GM19467 (cell line): ENCODE measurements around the gene ABCA13.

ENCODE experiments used
- ATAC-seq: cut with Tn5 transposase; IDR thresholded peaks from one replicate; pipeline ENCODE4 v1.9.1; 2021; ENCODE audit warnings: mild to moderate bottlenecking, moderate library complexity; ENCODE audit not compliant: unreplicated experiment

The ABCA13 gene

DNA sequence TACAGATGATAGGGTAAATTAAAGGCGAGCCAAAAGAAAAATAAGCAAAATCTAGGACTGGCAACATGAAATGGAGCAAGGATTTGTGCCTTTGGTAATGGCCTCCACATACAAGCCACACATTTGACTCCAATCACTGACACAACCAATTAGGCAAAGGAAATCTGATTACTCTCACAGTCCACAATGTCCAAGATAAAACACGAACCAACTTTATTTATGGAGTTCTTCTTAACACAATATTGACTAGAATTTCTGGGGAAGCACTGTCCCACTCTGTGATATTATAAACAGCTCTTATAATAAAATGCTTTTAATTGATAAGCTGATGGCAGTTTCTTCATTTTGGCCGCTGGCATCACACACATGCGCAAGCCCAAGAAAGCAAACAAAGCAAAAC lies 334.2 kb downstream of the ABCA13 start:
- ATAC-seq, result no peak

DNA sequence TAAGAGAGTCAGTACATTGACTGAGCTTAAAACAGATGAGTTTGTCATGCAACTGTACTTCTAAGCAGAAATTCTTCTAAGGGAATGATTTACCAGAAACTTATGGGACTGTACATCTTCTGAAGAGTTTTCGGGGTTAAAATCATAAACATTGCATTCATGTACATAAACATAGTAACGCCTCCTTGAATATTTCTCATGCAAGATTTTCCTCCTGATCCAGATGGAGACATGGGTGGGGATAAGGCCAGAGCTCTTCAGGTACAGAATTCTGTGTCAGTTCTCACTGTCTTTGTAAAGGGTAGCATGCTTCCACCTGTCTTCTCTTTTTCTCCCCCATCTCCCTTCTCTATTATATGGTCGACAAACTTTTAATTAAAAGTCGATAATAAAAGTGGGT lies 335.3 kb downstream of the ABCA13 start:
- no peak for ATAC-seq

DNA sequence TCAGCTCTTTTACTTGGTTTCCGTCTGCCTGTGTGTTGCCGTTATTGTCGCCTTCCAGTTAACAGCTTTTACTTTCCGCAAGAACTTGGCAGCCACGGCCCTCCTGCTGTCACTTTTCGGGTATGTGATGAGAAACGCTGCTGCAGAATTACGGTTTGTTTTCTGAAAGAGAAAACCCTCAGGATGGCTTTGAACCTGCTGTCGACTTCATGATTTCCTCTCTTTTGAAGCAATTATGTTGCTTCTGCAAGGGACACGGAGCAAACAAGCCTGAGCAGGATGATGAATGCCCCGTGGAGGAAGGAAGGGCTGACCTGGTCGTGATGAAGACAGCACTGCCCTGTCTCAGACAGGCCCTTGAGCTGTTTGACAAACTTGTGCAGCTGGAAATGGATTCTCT lies 339.8 kb downstream of the ABCA13 start:
- no peak for ATAC-seq

DNA sequence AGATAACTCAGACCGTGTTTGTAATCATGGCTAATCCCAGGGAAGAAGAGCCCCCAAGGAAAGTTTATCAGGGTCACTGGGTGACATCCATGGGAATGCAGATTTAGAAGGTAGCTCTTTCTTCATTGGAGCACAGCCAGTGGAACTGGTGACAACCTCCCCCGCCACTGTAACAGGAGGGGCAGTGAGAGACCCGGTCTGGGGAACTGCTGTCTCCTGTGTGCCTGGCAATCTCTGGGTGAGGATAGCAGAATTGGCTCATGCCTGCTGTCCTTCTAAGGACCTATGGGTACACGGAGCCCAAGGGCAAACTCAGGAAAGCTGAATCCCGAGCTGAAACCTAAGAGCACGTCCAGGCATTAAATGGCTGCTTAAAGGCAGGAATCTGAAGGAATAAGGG lies 341.6 kb downstream of the ABCA13 start:
- ATAC-seq, result no peak

DNA sequence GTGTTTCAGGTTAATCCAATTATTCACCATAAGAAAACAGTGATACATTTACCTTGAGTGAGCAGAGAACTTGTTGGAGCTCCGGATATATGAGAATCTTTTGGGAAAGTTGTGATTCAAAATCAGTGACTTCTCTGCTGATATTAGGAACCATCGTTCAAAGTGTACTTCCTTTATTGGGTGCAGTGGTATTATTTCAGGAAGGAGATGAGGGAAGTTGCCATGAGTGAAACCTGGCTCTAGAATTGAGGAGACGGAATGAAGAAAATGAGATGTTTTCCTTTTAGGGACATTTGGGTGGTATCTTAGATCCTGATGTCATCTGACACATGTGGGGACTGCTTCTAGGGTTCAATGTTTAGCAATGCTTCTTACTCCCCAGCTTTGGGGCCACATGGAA lies 343.9 kb downstream of the ABCA13 start:
- ATAC-seq, result no peak

DNA sequence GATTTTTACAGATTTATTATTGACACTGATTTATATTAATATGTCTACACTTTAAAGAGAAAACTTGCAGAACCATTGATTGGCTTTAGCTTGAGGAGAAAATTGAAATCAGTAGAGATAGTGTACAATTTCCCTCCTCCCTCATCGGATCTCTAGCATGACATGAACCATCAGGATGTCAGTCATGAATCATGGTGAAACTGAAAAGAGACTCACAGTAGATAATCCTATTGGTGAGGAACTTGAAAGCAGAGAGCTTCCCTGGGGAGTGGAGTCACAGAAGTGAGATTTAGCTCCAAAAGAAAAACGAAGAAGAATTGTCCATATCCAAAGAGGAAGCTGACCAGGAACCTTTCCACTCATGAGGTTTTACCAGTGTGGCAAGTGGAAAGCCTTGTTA lies 346.8 kb downstream of the ABCA13 start:
- ATAC-seq, result no peak

DNA sequence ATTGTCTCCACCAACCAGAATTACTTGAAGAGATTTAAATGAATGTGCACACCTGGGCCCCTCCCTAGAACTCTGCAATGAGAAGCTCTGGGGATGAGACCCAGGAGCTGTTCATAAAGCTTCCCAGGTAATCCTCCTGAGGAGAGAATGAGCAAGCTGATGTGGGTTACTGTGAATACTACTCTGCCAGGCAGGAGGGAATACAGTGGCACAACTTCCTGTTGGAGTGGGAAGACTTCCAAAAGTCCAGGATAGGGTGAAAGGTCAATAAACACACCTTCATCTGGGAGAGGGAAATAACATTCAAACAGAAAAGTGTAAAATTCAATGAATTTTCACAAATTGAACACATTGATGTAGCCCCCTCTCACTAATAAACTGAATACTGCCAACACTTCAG lies 351.4 kb downstream of the ABCA13 start:
- no peak for ATAC-seq

DNA sequence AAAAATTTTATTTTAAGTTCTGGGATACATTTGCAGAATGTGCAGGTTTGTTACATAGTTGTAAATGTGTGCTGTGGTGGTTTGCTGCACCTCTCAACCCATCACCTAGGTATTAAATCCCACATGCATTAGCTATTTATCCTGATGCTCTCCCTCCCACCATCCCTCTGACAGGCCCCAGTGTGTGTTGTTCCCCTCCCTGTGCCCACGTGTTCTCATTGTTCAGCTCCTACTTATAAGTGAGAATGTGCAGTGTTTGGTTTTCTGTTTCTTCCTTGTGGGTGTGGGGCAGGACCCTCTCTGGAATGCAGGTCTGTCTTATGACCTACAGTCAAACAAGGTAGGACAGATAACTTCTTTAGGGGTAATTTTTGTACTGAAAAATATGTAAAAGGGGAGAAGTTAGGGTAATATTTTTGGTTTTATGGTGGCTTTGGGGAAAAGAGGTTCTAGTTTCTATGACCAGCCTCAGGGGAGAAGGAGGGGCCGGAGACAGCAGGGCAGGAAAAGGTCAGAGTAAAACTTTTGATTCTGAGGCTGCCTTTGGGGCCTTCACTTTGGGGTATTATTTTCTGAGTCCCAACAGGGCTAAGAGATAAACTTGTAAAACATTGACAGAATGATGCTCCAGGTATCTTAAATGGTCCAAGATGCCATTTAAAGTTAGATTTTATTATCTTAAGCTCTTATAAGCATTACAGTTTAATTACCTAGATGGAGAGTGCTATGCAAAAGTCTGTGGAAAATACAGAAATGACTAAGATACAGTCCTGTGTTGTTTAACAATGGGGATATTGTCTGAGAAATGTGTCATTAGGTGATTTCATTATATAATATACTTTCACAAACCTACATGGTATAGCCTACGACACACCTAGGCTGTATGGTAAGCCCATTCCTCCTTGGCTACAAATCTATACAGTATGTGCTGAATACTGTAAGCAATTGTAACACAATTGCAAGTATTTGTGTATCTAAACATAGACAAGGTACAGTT lies 354.8 kb downstream of the ABCA13 start:
- ATAC-seq, result no peak

DNA sequence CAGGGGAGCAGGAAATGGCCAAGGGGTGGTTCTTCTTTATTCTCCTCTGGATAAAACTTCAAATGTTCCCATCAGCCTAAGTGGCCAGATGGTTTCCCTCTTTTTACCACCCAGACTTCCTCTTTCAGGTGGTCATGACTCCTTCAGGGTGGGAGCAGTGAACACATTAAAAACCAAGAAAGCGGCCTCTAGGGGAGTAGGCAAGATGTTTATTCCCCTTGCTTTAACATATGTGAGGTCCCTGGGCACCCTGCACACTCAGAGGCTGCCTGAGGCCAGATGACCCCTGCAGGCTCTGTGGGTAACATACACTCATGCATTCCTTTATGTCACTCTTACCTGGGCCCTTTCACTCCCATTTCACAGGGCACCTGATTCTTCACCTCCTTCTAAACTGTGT lies 357.4 kb downstream of the ABCA13 start:
- ATAC-seq, result no peak

DNA sequence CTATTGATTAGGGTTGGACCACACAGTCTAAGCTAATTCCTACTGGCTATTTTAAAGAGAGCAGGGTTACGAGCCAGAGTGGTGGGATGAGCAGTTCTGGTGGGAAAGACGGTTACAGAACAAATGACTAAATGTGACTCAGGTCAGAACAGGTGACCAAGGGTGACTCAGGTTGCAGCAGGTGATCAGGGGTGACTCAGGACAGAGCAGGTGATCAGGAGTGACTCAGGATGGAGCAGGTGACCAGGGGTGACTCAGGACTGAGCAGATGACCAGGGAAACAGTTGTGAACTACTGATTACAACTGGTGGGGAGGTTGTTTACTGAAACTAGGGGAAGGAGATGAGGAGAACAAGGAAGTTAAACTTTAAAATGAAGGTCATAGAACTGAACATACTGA lies 366.3 kb downstream of the ABCA13 start:
- ATAC-seq, result no peak

DNA sequence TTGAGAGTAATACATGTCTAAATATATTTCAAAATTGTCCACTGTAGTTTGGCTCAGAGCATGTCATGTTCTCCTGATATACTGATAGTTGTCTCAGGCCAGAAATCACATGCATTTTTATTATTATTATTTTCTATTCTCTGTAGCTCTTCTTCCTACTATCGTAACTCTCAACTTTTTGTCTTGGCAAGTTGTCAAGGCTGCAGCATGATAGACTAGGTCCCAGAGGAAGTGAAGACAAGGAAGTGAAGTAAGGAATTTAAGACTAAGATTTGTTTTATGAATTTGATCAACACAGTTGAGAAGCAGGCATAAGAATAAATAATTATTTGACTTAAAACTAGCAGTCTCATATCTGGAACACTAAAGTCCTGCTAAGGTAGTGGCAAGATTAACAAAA lies 369.5 kb downstream of the ABCA13 start:
- ATAC-seq, result no peak

DNA sequence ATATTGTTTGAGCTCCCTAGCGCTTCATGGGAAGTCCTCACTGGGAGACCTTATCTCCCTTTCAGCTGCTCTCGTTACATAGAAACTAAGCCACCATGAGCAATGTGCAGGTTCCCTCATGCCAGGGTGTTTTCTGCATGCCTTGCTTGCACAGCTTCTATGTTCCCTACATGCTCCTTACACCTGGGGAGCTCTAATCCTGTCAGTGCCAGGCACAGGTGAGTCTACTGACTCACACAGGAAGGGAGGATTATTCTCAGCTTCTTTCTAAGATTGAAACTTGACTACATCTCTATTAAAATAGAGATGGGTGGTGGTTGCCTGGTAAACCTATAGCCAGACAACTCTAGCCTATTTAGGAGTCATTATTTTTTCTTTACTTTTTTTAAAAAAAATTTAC lies 377.4 kb downstream of the ABCA13 start:
- no peak for ATAC-seq

DNA sequence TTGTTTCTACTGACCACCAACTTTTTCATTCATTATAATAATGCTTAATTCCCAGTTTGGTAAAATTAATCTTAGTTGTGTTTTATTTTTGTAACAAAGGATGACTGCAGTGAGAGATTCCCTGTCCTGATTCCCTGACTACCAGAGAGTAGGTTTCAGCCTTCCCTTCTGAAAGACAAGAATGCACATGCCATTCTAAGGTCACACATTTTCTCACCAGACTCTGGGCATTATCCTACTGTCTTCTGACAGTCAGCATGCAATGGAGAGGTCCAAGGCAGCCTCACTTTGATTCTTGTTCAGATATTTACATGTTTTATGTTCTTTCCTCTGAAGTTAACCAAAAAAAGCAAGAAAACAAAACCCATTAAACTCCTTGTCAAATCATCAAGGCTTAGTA lies 380.4 kb downstream of the ABCA13 start:
- ATAC-seq, result no peak

DNA sequence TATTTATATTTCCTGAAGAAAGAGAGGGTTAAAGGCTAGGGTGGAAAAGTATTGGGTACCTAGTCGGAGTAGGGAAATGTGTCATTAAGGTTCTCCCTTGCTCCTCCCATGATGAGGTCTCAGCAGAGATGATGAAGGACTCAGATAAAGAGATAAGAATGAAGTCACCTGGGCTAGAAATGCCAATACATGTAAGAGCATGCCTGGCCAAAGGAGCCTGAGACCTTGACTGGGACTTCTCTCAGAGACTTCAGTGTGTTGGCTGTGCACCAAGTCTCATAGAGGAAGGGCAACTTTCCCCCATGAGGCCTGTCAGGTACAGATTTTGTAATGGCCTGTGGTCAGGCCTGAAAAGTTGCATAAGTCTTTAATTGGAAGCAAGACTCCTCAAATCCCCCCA lies 392.1 kb downstream of the ABCA13 start:
- ATAC-seq, result no peak

DNA sequence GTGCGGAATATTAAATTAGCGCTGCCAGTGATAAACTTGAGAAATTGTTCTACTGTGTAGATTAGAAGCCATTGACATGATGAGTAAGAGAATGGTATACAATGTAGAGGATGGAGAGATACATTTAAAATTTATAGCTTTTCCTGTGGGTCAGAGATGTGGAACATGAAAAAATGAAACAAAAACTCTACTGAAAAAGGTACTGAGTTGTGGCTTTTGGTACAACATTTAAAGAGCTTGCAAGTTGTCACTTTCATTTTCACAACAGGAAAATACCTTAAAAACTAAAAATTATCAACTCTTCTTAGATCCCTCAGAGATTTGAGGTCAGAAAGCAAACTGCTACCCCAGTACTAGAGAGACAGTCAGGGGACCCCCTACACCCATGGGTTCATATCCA lies 404.3 kb downstream of the ABCA13 start:
- ATAC-seq, result no peak

DNA sequence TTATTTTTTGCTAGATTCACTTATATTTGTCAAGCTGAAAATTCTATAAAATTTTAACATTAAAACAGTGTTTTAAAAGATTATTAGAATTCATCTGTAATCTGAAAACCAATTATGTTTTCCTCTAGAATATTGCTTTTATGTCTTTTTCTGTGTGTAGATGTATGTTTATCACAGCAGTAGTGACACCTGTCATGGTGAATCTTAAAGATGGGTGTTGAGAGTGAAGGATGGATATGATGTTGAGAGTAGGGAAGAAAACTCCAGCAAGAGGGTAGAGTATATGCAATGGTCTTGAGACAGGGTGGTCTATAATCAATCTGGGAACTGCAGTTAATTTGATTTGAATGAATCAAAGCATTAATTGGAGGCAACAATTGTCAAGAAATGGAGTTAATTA lies 416.2 kb downstream of the ABCA13 start:
- ATAC-seq, result no peak

DNA sequence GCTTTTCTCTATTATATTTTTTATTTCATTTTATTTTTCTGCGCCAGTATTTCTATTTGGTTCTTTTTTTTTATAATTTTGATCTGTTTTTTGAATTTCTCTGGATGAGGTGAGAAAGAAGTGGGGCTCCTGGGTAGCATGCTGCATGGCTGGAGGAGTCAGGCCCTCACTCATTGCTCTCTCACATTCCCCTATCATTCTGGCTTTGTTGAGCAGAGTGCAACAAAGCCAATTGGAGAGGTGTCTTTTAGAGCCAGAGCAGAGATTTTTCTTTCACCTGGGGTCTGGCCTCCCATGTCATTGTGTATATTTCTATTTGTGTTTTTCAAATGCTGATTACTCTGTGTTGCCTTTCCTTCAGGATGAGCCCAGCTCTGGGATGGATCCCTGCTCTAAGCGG lies 423.1 kb downstream of the ABCA13 start:
- ATAC-seq, result no peak

DNA sequence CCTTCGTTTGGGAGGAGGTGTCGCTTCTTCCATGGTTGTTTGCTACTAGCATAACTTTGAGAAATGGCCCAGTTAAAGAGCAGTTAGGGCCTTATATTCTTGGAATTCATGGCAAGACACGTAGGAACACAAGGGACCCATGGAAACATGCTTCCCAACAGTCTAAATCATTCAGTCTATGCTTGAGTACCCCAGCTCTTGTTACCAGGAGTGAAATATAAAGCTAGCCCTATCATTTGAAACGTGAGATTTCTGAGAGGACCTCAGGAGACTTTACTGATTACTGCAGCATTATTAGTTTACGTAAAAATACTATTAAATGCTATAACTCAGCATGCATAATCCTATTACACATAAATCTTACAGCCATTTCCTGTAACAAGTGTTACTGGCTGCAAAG lies 424.5 kb downstream of the ABCA13 start:
- no peak for ATAC-seq

DNA sequence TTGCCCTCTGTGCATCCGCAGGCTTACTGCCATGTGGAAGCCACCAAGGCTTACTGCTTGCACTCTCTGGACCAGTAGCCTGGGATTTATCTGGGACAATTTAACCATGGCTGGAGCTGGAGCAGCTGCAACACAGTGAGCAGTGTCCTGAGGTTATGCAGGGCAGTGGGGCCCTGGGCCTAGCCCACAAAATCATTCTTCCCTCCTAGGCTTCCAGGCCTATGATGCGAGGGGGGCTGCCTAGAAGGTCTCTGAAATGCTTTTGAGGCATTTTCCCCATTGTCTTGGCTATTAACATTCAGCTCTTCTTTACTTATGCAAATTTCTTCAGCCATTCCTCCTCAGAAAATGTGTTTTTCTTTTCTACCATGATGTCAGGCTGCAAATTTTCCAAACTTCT lies 439.4 kb downstream of the ABCA13 start:
- ATAC-seq, result no peak

DNA sequence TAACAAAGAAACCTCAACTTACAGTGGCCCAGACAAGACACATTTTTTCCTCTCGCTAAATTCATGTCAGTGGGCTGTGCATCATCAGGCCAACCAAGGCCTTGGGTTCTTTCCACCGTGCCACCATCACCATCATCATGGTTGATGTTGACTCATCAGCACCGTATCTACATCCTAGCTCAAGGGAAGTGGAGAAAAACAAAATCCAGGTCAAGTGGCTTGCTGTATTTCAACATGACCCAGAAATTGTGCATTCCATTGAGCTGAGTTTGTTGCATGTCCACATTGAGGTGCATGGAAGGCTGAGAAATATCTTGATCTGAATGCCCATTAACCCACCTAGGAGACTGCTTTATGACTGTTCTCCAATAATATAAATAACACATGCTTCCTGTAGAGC lies 440.7 kb downstream of the ABCA13 start:
- no peak for ATAC-seq

DNA sequence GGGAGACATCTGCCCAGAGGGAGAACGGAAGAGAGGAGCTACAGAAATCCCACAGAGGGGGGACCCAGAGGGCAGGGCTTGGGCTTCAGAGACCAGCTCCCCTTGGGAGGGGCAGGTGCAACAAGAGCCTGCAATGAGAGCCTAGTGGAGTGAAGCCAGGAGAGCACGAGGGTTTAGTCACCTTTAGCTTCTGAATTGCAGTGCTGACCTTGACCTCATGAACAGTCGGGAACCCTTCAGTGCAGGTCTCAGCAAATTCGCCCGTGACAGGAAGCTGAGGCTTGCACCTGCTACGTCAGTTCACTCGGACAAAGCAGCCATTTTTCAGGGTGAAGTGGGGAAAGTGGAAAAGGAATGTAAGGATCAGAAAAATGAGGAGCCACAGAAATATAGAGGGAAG lies 446.2 kb downstream of the ABCA13 start:
- no peak for ATAC-seq

DNA sequence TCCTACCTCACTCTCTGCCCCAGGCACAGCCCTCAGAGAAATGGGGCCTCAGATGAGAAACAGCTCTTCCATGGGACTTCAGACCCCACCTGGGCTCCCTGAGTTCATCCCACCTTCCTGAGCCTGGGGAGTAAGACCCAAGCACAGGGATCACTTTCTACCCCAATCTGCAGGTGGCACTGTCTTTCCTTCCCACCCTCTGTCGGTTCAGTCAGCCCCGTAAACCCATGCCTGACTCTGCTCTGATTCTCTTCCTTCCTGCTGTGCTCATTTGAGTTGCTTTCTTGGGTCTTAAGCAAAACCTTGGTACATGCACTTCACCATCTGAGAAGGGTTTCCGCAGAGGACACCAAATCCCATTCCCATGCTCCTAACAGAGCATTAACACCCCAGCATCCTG lies 446.7 kb downstream of the ABCA13 start:
- no peak for ATAC-seq

DNA sequence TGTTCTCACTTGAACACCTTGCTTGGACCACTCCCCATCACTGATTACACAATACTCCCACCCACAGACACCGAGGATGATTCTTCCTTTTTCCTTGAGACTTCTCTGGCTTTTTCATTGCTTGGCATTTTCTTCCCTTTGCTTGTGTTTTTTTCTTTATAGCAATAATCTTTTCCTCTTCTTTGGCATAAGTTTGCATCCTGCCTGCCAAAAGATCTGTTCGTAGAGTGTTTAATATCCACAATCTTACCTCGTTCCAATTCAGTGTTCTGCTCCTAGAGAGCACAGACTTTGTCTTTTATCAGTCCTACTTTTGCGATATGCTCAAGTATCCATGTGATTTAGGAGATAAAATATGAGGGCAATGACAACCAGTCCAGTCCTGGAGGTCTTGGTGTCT lies 449.8 kb downstream of the ABCA13 start:
- ATAC-seq, result no peak
